HEK293 (cell line): Measurements from ENCODE around the gene IRS1.
A peak's percentile ranks its signal among the peaks of the same experiment; 100 is the strongest.

Experiments used
- CTCF ChIA-PET: fragments of 350-600 bp; formaldehyde crosslinking; extraction: SDS; loops from one replicate; lab custom pipeline; 2021; ENCODE audit warnings: antibody characterized with exemption; lab: Yijun Ruan, JAX
- POLR2A ChIA-PET: fragments of 300-600 bp; formaldehyde crosslinking; extraction: SDS; loops from one replicate; lab custom pipeline; 2020; ENCODE audit warnings: antibody characterized with exemption, inconsistent platforms; lab: Yijun Ruan, JAX
- H3K27ac ChIP-seq: fragments of 200-500 bp; sonication (Bioruptor generic); 2 replicates; pipeline ENCODE4 v1.5.1; 2014; ENCODE audit warnings: low read depth, low read length, control low read depth, inconsistent platforms; ENCODE audit errors: extremely low read depth
- H3K36me3 ChIP-seq, 2 experiments: fragments of 200-500 bp in 1 of 2; sonication (Bioruptor generic) in 1 of 2; 1 replicate in 1 of 2; 2 replicates in 1 of 2; pipeline ENCODE4 v1.5.1; 2014 to 2017; ENCODE audit warnings: inconsistent platforms in 2 of 2, low read length in 2 of 2; ENCODE audit not compliant: control insufficient read depth in 2 of 2, insufficient read depth in 1 of 2
- H3K4me1 ChIP-seq: fragments of 200-500 bp; sonication (Bioruptor generic); 2 replicates; pipeline ENCODE4 v1.5.1; 2014; ENCODE audit warnings: mild to moderate bottlenecking, low read length, inconsistent platforms; ENCODE audit not compliant: control insufficient read depth, insufficient read depth
- H3K4me3 ChIP-seq: 2 replicates; pipeline ENCODE4 v1.5.1; 2011; ENCODE audit warnings: low read depth, mild to moderate bottlenecking, control low read depth, low read length, moderate library complexity
- H3K9me3 ChIP-seq: fragments of 200-500 bp; sonication (Bioruptor generic); 2 replicates; pipeline ENCODE4 v1.5.1; 2014; ENCODE audit warnings: low read depth, low read length, inconsistent platforms; ENCODE audit not compliant: control insufficient read depth, insufficient read depth
- HOXA7 ChIP-seq: sonication (generic); formaldehyde crosslinking; IDR thresholded peaks from 2 replicates; pipeline ENCODE4 v1.8.1; 2022; ENCODE audit warnings: missing genetic modification reagents, borderline replicate concordance
- IKZF3 ChIP-seq: fragments of 450-650 bp; IDR thresholded peaks from 2 replicates; pipeline ENCODE4 v1.5.0; 2018; ENCODE audit warnings: missing biosample characterization, mild to moderate bottlenecking, missing genetic modification characterization, moderate library complexity
- KLF8 ChIP-seq: fragments of 450-650 bp; formaldehyde crosslinking; IDR thresholded peaks from 2 replicates; pipeline ENCODE4 v1.5.1; 2016; ENCODE audit warnings: missing biosample characterization, missing genetic modification characterization
- MYNN ChIP-seq: fragments of 450-650 bp; formaldehyde crosslinking; IDR thresholded peaks from 2 replicates; pipeline ENCODE4 v1.5.1; 2016; ENCODE audit warnings: missing biosample characterization, missing genetic modification characterization, borderline replicate concordance
- SALL2 ChIP-seq: fragments of 450-650 bp; formaldehyde crosslinking; IDR thresholded peaks from 2 replicates; pipeline ENCODE4 v1.5.0; 2017; ENCODE audit warnings: missing biosample characterization, mild to moderate bottlenecking, missing genetic modification characterization, borderline replicate concordance
- YY1 ChIP-seq: fragments of 450-650 bp; formaldehyde crosslinking; IDR thresholded peaks from 2 replicates; pipeline ENCODE4 v1.5.1; 2018; ENCODE audit warnings: missing biosample characterization, missing genetic modification characterization
- ZBTB17 ChIP-seq: fragments of 450-650 bp; formaldehyde crosslinking; IDR thresholded peaks from 2 replicates; pipeline ENCODE4 v1.5.1; 2016; ENCODE audit warnings: missing biosample characterization, missing genetic modification characterization
- ZBTB48 ChIP-seq: fragments of 450-650 bp; formaldehyde crosslinking; IDR thresholded peaks from 2 replicates; pipeline ENCODE4 v1.5.1; 2016; ENCODE audit warnings: missing biosample characterization, missing genetic modification characterization
- ZBTB8A ChIP-seq: fragments of 450-650 bp; formaldehyde crosslinking; IDR thresholded peaks from 2 replicates; pipeline ENCODE4 v1.5.1; 2016; ENCODE audit warnings: missing biosample characterization, missing genetic modification characterization
- ZIC2 ChIP-seq: fragments of 450-650 bp; formaldehyde crosslinking; IDR thresholded peaks from 2 replicates; pipeline ENCODE4 v1.5.1; 2016; ENCODE audit warnings: missing biosample characterization, missing genetic modification characterization
- ZNF202 ChIP-seq: fragments of 450-650 bp; formaldehyde crosslinking; IDR thresholded peaks from 2 replicates; pipeline ENCODE4 v1.5.1; 2016; ENCODE audit warnings: missing biosample characterization, missing genetic modification characterization, borderline replicate concordance
- ZNF239 ChIP-seq: fragments of 450-650 bp; formaldehyde crosslinking; IDR thresholded peaks from 2 replicates; pipeline ENCODE4 v1.5.1; 2016; ENCODE audit warnings: missing biosample characterization, missing genetic modification characterization
- ZNF324 ChIP-seq: fragments of 450-650 bp; formaldehyde crosslinking; IDR thresholded peaks from 2 replicates; pipeline ENCODE4 v1.5.1; 2016; ENCODE audit warnings: missing biosample characterization, missing genetic modification characterization
- ZNF335 ChIP-seq: fragments of 450-650 bp; formaldehyde crosslinking; conservative IDR thresholded peaks from 2 replicates; pipeline ENCODE4 v1.5.1; 2016; ENCODE audit warnings: missing biosample characterization, missing genetic modification characterization
- ZNF366 ChIP-seq: fragments of 450-650 bp; formaldehyde crosslinking; conservative IDR thresholded peaks from 2 replicates; pipeline ENCODE4 v1.5.1; 2016; ENCODE audit warnings: missing biosample characterization, missing genetic modification characterization
- ZNF398 ChIP-seq: fragments of 450-650 bp; formaldehyde crosslinking; IDR thresholded peaks from 2 replicates; pipeline ENCODE4 v1.5.1; 2017; ENCODE audit warnings: missing biosample characterization, missing genetic modification characterization
- ZNF501 ChIP-seq: fragments of 450-650 bp; formaldehyde crosslinking; IDR thresholded peaks from 2 replicates; pipeline ENCODE4 v1.5.1; 2016; ENCODE audit warnings: missing biosample characterization, missing genetic modification characterization
- ZNF510 ChIP-seq: fragments of 450-650 bp; formaldehyde crosslinking; IDR thresholded peaks from 2 replicates; pipeline ENCODE4 v1.5.1; 2018; ENCODE audit warnings: mild to moderate bottlenecking, missing genetic modification characterization, missing biosample characterization; ENCODE audit not compliant: insufficient replicate concordance
- ZNF513 ChIP-seq: fragments of 450-650 bp; IDR thresholded peaks from 2 replicates; pipeline ENCODE4 v1.5.1; 2018; ENCODE audit warnings: missing biosample characterization, missing genetic modification characterization
- ZNF530 ChIP-seq: fragments of 450-650 bp; formaldehyde crosslinking; IDR thresholded peaks from 2 replicates; pipeline ENCODE4 v1.5.1; 2016; ENCODE audit warnings: low read depth, missing biosample characterization, missing genetic modification characterization
- ZNF561 ChIP-seq: fragments of 450-650 bp; IDR thresholded peaks from 2 replicates; pipeline ENCODE4 v1.5.1; 2018; ENCODE audit warnings: missing biosample characterization, missing genetic modification characterization, borderline replicate concordance
- ZNF596 ChIP-seq: fragments of 450-650 bp; IDR thresholded peaks from 2 replicates; pipeline ENCODE4 v1.5.0; 2018; ENCODE audit warnings: missing biosample characterization, mild to moderate bottlenecking, missing genetic modification characterization, moderate library complexity
- ZNF600 ChIP-seq: fragments of 450-650 bp; formaldehyde crosslinking; IDR thresholded peaks from 2 replicates; pipeline ENCODE4 v1.5.1; 2016; ENCODE audit warnings: missing biosample characterization, missing genetic modification characterization
- ZNF747 ChIP-seq: fragments of 450-650 bp; formaldehyde crosslinking; IDR thresholded peaks from 2 replicates; pipeline ENCODE4 v1.5.1; 2016; ENCODE audit warnings: missing biosample characterization, missing genetic modification characterization
- ZNF76 ChIP-seq: fragments of 450-650 bp; formaldehyde crosslinking; IDR thresholded peaks from 2 replicates; pipeline ENCODE4; 2016; ENCODE audit warnings: low read depth, missing biosample characterization, missing genetic modification characterization, borderline replicate concordance
- ZNF776 ChIP-seq: fragments of 450-650 bp; formaldehyde crosslinking; IDR thresholded peaks from 2 replicates; pipeline ENCODE4 v1.5.0; 2017; ENCODE audit warnings: missing biosample characterization, missing genetic modification characterization, borderline replicate concordance
- ZXDB ChIP-seq: fragments of 450-650 bp; formaldehyde crosslinking; IDR thresholded peaks from 2 replicates; pipeline ENCODE4 v1.5.1; 2016; ENCODE audit warnings: missing biosample characterization, missing genetic modification characterization
- TF ChIP-seq, protein P1 (sequence below): fragments of 450-650 bp; formaldehyde crosslinking; optimal IDR thresholded peaks from 2 replicates; pipeline ENCODE3; 2016; ENCODE audit warnings: missing biosample characterization, mild to moderate bottlenecking, missing genetic modification characterization
- TF ChIP-seq, protein P2 (sequence below): fragments of 450-650 bp; formaldehyde crosslinking; IDR thresholded peaks from 2 replicates; pipeline ENCODE4 v1.5.1; 2016; ENCODE audit warnings: missing biosample characterization, missing genetic modification characterization
- TF ChIP-seq, protein P3 (sequence below): fragments of 450-650 bp; formaldehyde crosslinking; IDR thresholded peaks from 2 replicates; pipeline ENCODE4 v1.5.1; 2016; ENCODE audit warnings: missing biosample characterization, missing genetic modification characterization

Gene IRS1

GRCh38 chr2:226835796-226836547 is 36.4 kb upstream of the IRS1 start, which contains the start of gene RHBDD1 (continued):
- no peak for TF ChIP-seq YY1 (tag by site-specific recombination)
- TF ChIP-seq ZNF335 (tag by site-specific recombination), result peak; percentile 56; the same call in 1 of the 2 replicates
- no peak for TF ChIP-seq ZNF513
- peak; percentile 27; the same call in 1 of the 2 replicates for TF ChIP-seq ZIC2
- peak; percentile 83; the same call in 1 of the 2 replicates for TF ChIP-seq ZBTB48 (tag by site-specific recombination)
- TF ChIP-seq ZNF501 (tag by site-specific recombination), result peak; percentile 82; the same call in 1 of the 2 replicates
- TF ChIP-seq ZXDB, result peak; percentile 69
- TF ChIP-seq ZBTB8A, result peak; percentile 91
- peak; percentile 81 for TF ChIP-seq ZNF600 (tag by site-specific recombination)
- TF ChIP-seq ZNF202 (tag by site-specific recombination), result peak; percentile 72; the same call in 1 of the 2 replicates
- TF ChIP-seq MYNN (tag by site-specific recombination), result no peak
- TF ChIP-seq ZNF324, result 0 out of 2 replicates have a peak, but pooled peaks have one; percentile 42
- TF ChIP-seq, protein P1, sequence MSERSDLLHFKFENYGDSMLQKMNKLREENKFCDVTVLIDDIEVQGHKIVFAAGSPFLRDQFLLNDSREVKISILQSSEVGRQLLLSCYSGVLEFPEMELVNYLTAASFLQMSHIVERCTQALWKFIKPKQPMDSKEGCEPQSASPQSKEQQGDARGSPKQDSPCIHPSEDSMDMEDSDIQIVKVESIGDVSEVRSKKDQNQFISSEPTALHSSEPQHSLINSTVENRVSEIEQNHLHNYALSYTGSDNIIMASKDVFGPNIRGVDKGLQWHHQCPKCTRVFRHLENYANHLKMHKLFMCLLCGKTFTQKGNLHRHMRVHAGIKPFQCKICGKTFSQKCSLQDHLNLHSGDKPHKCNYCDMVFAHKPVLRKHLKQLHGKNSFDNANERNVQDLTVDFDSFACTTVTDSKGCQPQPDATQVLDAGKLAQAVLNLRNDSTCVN, result peak; percentile 95
- TF ChIP-seq, all 188 proteins: peak for 38

GRCh38 chr2:226835420-226835795 is 35.8 kb upstream of the IRS1 start:
- Histone ChIP-seq H3K9me3 (no peaks in the 10 kb centered on the region), H3K27ac (peak overlapping the region; percentile 73; the same call in 1 of the 2 replicates), H3K4me1 (0 out of 2 replicates have a peak, but pooled peaks cover 4% of the 10 kb centered on the region), H3K36me3 (peaks cover 0 to 9% of the 10 kb centered on the region in 2 experiments; a peak in 1 of 3 replicates), H3K4me3 (peak overlapping the region; percentile 69)
- ChIA-PET CTCF (interaction anchor here (0.6 kb wide), 2 partner anchors 10 to 492 kb away, joined by 3 to 4 read pairs; no protein-coding TSS in a partner anchor), POLR2A (no interaction called here)
- TF ChIP-seq ZNF747 (tag by site-specific recombination) (no peak), SALL2 (tag by site-specific recombination) (no peak), HOXA7 (CRISPR knock-in tag) (no peak), ZNF398 (tag by site-specific recombination) (no peak), ZBTB17 (tag by site-specific recombination) (no peak), ZNF510 (tag by site-specific recombination) (no peak), ZNF530 (tag by site-specific recombination) (no peak), IKZF3 (tag by site-specific recombination) (no peak), ZNF561 (no peak), ZNF366 (tag by site-specific recombination) (no peak), KLF8 (no peak), ZNF776 (tag by site-specific recombination) (no peak), ZNF76 (tag by site-specific recombination) (no peak), ZNF239 (no peak), ZNF596 (tag by site-specific recombination) (no peak)
- TF ChIP-seq, protein P2, sequence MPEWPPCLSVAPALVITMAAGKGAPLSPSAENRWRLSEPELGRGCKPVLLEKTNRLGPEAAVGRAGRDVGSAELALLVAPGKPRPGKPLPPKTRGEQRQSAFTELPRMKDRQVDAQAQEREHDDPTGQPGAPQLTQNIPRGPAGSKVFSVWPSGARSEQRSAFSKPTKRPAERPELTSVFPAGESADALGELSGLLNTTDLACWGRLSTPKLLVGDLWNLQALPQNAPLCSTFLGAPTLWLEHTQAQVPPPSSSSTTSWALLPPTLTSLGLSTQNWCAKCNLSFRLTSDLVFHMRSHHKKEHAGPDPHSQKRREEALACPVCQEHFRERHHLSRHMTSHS (tag by site-specific recombination), result no peak
- TF ChIP-seq, protein P3, sequence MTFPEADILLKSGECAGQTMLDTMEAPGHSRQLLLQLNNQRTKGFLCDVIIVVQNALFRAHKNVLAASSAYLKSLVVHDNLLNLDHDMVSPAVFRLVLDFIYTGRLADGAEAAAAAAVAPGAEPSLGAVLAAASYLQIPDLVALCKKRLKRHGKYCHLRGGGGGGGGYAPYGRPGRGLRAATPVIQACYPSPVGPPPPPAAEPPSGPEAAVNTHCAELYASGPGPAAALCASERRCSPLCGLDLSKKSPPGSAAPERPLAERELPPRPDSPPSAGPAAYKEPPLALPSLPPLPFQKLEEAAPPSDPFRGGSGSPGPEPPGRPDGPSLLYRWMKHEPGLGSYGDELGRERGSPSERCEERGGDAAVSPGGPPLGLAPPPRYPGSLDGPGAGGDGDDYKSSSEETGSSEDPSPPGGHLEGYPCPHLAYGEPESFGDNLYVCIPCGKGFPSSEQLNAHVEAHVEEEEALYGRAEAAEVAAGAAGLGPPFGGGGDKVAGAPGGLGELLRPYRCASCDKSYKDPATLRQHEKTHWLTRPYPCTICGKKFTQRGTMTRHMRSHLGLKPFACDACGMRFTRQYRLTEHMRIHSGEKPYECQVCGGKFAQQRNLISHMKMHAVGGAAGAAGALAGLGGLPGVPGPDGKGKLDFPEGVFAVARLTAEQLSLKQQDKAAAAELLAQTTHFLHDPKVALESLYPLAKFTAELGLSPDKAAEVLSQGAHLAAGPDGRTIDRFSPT, result no peak
